OCI-LY1 (cell line): ENCODE data around the gene SF1.

Experiments
- H2AFZ ChIP-seq: fragments of 200-600 bp; sonication (generic), shearing (Covaris generic); 2 replicates; pipeline ENCODE4 v1.6.0; 2014; ENCODE audit warnings: antibody characterized with exemption, mild to moderate bottlenecking, low read length
- H3F3A ChIP-seq: fragments of 200-600 bp; sonication (generic), shearing (Covaris generic); 2 replicates; pipeline ENCODE4 v1.6.0; 2014; ENCODE audit warnings: mild to moderate bottlenecking, antibody characterized with exemption, low read length, moderate library complexity; ENCODE audit not compliant: insufficient read depth
- H3K27ac ChIP-seq: fragments of 200-600 bp; sonication (generic); 2 replicates; pipeline ENCODE4 v1.5.1; 2014; ENCODE audit warnings: low read length, mixed run types, mild to moderate bottlenecking, low read depth; ENCODE audit not compliant: poor library complexity, severe bottlenecking
- H3K27me3 ChIP-seq: fragments of 200-600 bp; sonication (generic); 2 replicates; pipeline ENCODE4 v1.6.0; 2014; ENCODE audit warnings: antibody characterized with exemption, mild to moderate bottlenecking, low read length, moderate library complexity; ENCODE audit not compliant: insufficient read depth
- H3K36me3 ChIP-seq: fragments of 200-600 bp; sonication (generic); 2 replicates; pipeline ENCODE4 v1.6.1; 2014; ENCODE audit warnings: mild to moderate bottlenecking, antibody characterized with exemption, low read length, moderate library complexity, mixed read lengths; ENCODE audit not compliant: insufficient read depth
- H3K4me1 ChIP-seq: fragments of 200-600 bp; sonication (generic); 2 replicates; pipeline ENCODE4 v1.5.1; 2014; ENCODE audit warnings: mild to moderate bottlenecking, low read length, moderate library complexity; ENCODE audit not compliant: insufficient read depth, severe bottlenecking
- H3K4me2 ChIP-seq: fragments of 200-600 bp; sonication (generic), shearing (Covaris generic); 2 replicates; pipeline ENCODE4 v1.6.1; 2014; ENCODE audit warnings: low read length
- H3K4me3 ChIP-seq: fragments of 200-600 bp; sonication (generic); 2 replicates; pipeline ENCODE4 v1.5.1; 2014; ENCODE audit warnings: low read length, low read depth, mild to moderate bottlenecking, mixed read lengths; ENCODE audit not compliant: poor library complexity, severe bottlenecking
- H3K79me2 ChIP-seq: fragments of 200-600 bp; shearing (Covaris generic); 2 replicates; pipeline ENCODE4 v1.6.1; 2016; ENCODE audit warnings: mixed run types, low read length, mixed read lengths; ENCODE audit not compliant: insufficient read depth
- H3K9ac ChIP-seq: fragments of 200-600 bp; sonication (generic), shearing (Covaris generic); 2 replicates; pipeline ENCODE4 v1.6.1; 2014; ENCODE audit warnings: mild to moderate bottlenecking, low read length, mixed read lengths
- H3K9me2 ChIP-seq: fragments of 200-600 bp; sonication (generic), shearing (Covaris generic); 2 replicates; pipeline ENCODE4 v1.6.1; 2014; ENCODE audit warnings: low read depth, mild to moderate bottlenecking, low read length, mixed read lengths
- H3K9me3 ChIP-seq: fragments of 200-600 bp; shearing (Covaris generic); 2 replicates; pipeline ENCODE4 v1.6.1; 2014; ENCODE audit warnings: low read length, mixed read lengths
- H4K20me1 ChIP-seq: fragments of 200-600 bp; sonication (generic), shearing (Covaris generic); 2 replicates; pipeline ENCODE4 v1.6.0; 2016; ENCODE audit warnings: mild to moderate bottlenecking, low read length; ENCODE audit not compliant: insufficient read depth
- EZH2 ChIP-seq: fragments of 200-600 bp; sonication (generic), shearing (Covaris generic); IDR thresholded peaks from 2 replicates; pipeline ENCODE4 v1.8.0; 2017; ENCODE audit warnings: borderline replicate concordance, mixed run types, mild to moderate bottlenecking, antibody characterized with exemption, low read length, moderate library complexity, mixed read lengths
- TF ChIP-seq, protein P1 (sequence below): fragments of 200-600 bp; sonication (generic), shearing (Covaris generic); IDR thresholded peaks from 2 replicates; pipeline ENCODE4 v1.5.1; 2017; ENCODE audit warnings: mild to moderate bottlenecking, antibody characterized with exemption, low read length, moderate library complexity, mixed read lengths

The SF1 gene

DNA sequence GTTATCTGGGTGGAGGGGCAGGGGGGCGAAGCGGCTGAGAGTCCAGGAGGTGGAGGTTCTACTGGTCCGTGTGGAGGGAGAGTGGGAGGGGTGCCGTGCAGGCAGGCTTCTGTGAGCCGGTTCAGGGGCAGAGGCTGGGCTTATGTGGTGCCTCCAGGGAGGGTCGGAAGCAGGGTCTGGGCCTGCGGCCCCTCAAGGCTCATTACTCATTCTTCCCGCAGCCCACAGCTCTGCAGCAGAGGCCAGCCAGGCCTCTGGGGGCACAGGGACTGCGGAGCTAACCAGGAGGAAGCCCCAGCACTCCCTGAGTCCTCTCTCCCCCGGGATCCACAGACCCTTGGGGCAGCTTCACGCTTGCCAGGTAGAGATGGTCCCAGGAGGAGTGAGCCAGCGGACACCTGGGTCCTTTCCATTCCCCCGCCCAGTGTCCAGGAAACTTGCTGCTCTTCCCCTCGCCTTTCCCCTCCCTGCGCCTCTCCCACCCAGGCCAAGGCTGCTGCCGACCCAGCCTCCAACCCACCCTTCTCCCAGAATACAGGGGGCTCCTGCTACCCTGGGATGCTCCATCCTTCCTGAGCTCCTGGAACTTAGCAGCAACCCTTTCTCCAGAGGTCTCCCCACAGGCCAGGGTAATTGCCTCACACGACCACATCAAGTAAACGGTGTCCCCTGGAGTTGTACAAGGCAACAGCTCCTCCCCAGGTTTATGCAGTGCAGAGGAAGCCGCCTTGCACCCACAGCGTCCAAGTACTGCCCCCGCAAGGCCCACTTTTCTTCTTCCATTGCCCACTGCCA is 61.7 kb downstream of the SF1 start:
- Histone ChIP-seq H3K36me3 (no peaks in the 10 kb centered on the region), H3K27me3 (peaks cover 12% of the 10 kb centered on the region)

DNA sequence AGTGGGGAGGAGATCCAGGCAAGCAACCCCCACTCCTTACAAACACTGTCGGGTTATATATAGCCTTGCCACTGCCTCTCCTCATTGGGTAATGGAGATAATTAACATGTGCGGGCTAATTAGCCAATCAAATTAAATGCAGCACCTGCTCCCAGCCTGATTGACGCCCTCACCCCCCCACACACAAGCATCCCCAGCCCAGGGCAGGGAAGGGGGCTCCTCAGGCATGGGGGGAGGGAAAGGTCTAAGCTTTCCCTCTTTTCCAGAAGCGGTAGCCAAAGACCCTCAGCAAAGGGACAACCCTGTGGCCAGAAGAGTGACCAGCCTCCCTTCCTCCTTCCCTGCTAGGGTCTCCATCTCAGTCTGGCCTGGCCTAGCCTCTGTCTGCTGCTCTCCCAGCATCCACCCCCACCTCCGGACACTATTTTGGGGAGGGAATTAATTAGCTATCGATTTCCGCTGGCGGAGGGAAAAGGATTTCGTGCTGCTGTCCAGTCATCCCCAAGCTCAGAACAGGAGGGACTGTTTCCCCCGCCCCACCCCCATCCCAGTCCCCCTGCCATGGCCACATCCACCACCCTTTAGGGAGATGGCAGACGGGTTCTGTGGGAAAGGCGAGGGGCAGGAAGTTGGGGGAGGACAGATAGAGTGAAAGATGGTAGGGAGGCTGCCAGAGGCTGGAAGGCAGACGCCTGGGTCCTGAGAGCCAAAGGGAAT is 62.4 kb downstream of the SF1 start:
- no peaks in the 10 kb centered on the region for H3K9me2 ChIP-seq
- no peak overlapping the region for H3K4me2 ChIP-seq
- H2AFZ ChIP-seq: no peak overlapping the region
- TF ChIP-seq, protein P1, sequence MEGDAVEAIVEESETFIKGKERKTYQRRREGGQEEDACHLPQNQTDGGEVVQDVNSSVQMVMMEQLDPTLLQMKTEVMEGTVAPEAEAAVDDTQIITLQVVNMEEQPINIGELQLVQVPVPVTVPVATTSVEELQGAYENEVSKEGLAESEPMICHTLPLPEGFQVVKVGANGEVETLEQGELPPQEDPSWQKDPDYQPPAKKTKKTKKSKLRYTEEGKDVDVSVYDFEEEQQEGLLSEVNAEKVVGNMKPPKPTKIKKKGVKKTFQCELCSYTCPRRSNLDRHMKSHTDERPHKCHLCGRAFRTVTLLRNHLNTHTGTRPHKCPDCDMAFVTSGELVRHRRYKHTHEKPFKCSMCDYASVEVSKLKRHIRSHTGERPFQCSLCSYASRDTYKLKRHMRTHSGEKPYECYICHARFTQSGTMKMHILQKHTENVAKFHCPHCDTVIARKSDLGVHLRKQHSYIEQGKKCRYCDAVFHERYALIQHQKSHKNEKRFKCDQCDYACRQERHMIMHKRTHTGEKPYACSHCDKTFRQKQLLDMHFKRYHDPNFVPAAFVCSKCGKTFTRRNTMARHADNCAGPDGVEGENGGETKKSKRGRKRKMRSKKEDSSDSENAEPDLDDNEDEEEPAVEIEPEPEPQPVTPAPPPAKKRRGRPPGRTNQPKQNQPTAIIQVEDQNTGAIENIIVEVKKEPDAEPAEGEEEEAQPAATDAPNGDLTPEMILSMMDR: no peak
- no peak for TF ChIP-seq EZH2
- H4K20me1 ChIP-seq: no peaks in the 10 kb centered on the region
- H3K36me3 ChIP-seq: no peaks in the 10 kb centered on the region
- no peaks in the 10 kb centered on the region for H3F3A ChIP-seq
- no peak overlapping the region for H3K27ac ChIP-seq
- H3K9ac ChIP-seq: no peak overlapping the region
- H3K79me2 ChIP-seq: no peaks in the 10 kb centered on the region
- no peaks in the 10 kb centered on the region for H3K4me1 ChIP-seq
- H3K4me3 ChIP-seq: no peak overlapping the region
- peaks cover 12% of the 10 kb centered on the region; the same call in 1 of the 2 replicates for H3K27me3 ChIP-seq
- no peaks in the 10 kb centered on the region for H3K9me3 ChIP-seq

More for the DNA sequence above, 61.7 kb downstream of the SF1 start:
- no peak overlapping the region for H3K9ac ChIP-seq
- H3K9me2 ChIP-seq: no peaks in the 10 kb centered on the region
- H3K27ac ChIP-seq: no peak overlapping the region
- no peaks in the 10 kb centered on the region for H3K9me3 ChIP-seq
- no peak overlapping the region for H2AFZ ChIP-seq
- no peak for TF ChIP-seq EZH2
- TF ChIP-seq, protein P1: no peak
- no peak overlapping the region for H3K4me3 ChIP-seq
- H3K4me1 ChIP-seq: no peaks in the 10 kb centered on the region
- H3K4me2 ChIP-seq: no peak overlapping the region
- H3F3A ChIP-seq: no peaks in the 10 kb centered on the region
- H3K79me2 ChIP-seq: no peaks in the 10 kb centered on the region
- H4K20me1 ChIP-seq: no peaks in the 10 kb centered on the region

DNA sequence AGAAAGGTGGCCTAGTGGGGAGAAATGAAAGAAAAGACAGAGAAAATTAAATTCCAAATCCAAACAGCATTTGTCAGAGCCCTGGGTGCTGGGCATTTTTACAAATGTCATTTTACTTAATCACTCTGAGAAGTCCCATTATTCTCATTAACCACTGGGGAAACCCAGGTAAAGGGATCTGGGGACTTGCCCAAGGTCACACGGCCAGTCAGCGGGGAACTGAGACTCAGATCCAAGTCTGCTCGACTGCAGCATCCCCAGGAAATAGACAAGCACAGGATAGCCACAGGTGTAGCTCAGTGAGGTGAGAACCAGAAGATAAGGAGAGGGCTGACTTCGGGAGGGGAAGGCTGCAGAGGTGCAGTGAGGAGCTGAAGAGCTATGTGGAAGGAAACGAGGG is 63.2 kb downstream of the SF1 start:
- no peak overlapping the region for H3K4me3 ChIP-seq
- TF ChIP-seq, protein P1: no peak
- no peak for TF ChIP-seq EZH2
- H4K20me1 ChIP-seq: no peaks in the 10 kb centered on the region
- H3K9me3 ChIP-seq: no peaks in the 10 kb centered on the region
- H3K27ac ChIP-seq: no peak overlapping the region
- H3K9me2 ChIP-seq: no peaks in the 10 kb centered on the region
- no peak overlapping the region for H3K4me2 ChIP-seq
- no peaks in the 10 kb centered on the region for H3K79me2 ChIP-seq
- H3K4me1 ChIP-seq: no peaks in the 10 kb centered on the region
- H3K27me3 ChIP-seq: peaks cover 12% of the 10 kb centered on the region; the same call in 1 of the 2 replicates
- no peaks in the 10 kb centered on the region for H3K36me3 ChIP-seq
- H2AFZ ChIP-seq: no peak overlapping the region
- H3F3A ChIP-seq: no peaks in the 10 kb centered on the region
- H3K9ac ChIP-seq: no peak overlapping the region
